OCI-LY7 (cell line): ENCODE measurements around the gene NKX1-1. TPM values are rescaled to one million over a fixed set of nuclear protein-coding genes. Genes with fewer than 3 reads are reported as not detected.

Experiments
- BruUV-seq: library from RNA; stranded (reverse); fragments of 400-500 nt; replicated peaks from 2 replicates; lab custom pipeline; 2021; lab: Mats Ljungman, UMichigan
- CTCF ChIA-PET: fragments of 300-600 bp; sonication (Branson Sonifier 250); formaldehyde crosslinking; loops from one replicate; lab custom pipeline; 2022; ENCODE audit warnings: antibody characterized with exemption; ENCODE audit not compliant: unreplicated experiment; lab: Charles Lee
- POLR2A ChIA-PET: fragments of 300-600 bp; sonication (Branson Sonifier 250); formaldehyde crosslinking; loops from one replicate; lab custom pipeline; 2022; ENCODE audit warnings: antibody characterized with exemption; lab: Charles Lee
- DNase-seq: peaks from one replicate; pipeline ENCODE4 v3.0.0-alpha.2; 2015; ENCODE audit warnings: low spot score
- H2AFZ ChIP-seq: fragments of 200-600 bp; sonication (generic), shearing (Covaris generic); 2 replicates; pipeline ENCODE4 v1.6.1; 2014; ENCODE audit warnings: mild to moderate bottlenecking, antibody characterized with exemption, low read length, moderate library complexity
- H3K27ac ChIP-seq: fragments of 200-600 bp; sonication (generic); 2 replicates; pipeline ENCODE4 v1.5.1; 2014; ENCODE audit warnings: mixed run types, low read depth, mild to moderate bottlenecking, moderate library complexity, low read length, inconsistent platforms; ENCODE audit not compliant: poor library complexity, severe bottlenecking
- H3K36me3 ChIP-seq: fragments of 200-600 bp; sonication (generic); 2 replicates; pipeline ENCODE4 v1.6.1; 2014; ENCODE audit warnings: mild to moderate bottlenecking, antibody characterized with exemption, low read length, moderate library complexity, mixed read lengths; ENCODE audit not compliant: insufficient read depth
- H3K4me1 ChIP-seq: fragments of 200-600 bp; sonication (generic); 2 replicates; pipeline ENCODE4 v1.5.1; 2014; ENCODE audit warnings: mild to moderate bottlenecking, low read length; ENCODE audit not compliant: insufficient read depth, poor library complexity, severe bottlenecking
- H3K4me2 ChIP-seq: fragments of 200-600 bp; sonication (generic); 2 replicates; pipeline ENCODE4 v1.6.1; 2014; ENCODE audit warnings: mild to moderate bottlenecking, low read length
- H3K4me3 ChIP-seq: fragments of 200-600 bp; sonication (generic); 2 replicates; pipeline ENCODE4 v1.5.1; 2014; ENCODE audit warnings: mild to moderate bottlenecking, low read depth, low read length; ENCODE audit not compliant: poor library complexity, severe bottlenecking
- H3K79me2 ChIP-seq: fragments of 200-600 bp; sonication (generic); 2 replicates; pipeline ENCODE4 v1.6.1; 2016; ENCODE audit warnings: low read depth, mild to moderate bottlenecking, low read length, moderate library complexity, mixed read lengths; ENCODE audit not compliant: insufficient read depth
- H3K9me2 ChIP-seq: fragments of 200-600 bp; sonication (generic); 2 replicates; pipeline ENCODE4 v1.6.1; 2016; ENCODE audit warnings: mild to moderate bottlenecking, low read length, mixed read lengths; ENCODE audit not compliant: insufficient read depth
- H3K9me3 ChIP-seq: fragments of 200-600 bp; sonication (generic); 2 replicates; pipeline ENCODE4 v1.6.1; 2014; ENCODE audit warnings: mild to moderate bottlenecking, mixed run types, low read length, mixed read lengths
- H4K20me1 ChIP-seq: fragments of 200-600 bp; sonication (generic); 2 replicates; pipeline ENCODE4 v1.6.1; 2014; ENCODE audit warnings: mild to moderate bottlenecking, antibody characterized with exemption, low read length, moderate library complexity, mixed read lengths; ENCODE audit not compliant: insufficient read depth
- CTCF ChIP-seq: fragments of 200-600 bp; sonication (generic); conservative IDR thresholded peaks from 2 replicates; pipeline ENCODE4 v1.5.1; 2014; ENCODE audit warnings: mild to moderate bottlenecking, antibody characterized with exemption, low read length, moderate library complexity, mixed read lengths
- EZH2phosphoT487 ChIP-seq: fragments of 200-600 bp; sonication (generic); IDR thresholded peaks from 2 replicates; pipeline ENCODE4 v1.6.1; 2018; ENCODE audit warnings: low read depth, borderline replicate concordance, mild to moderate bottlenecking, mixed run types, antibody characterized with exemption, low read length, moderate library complexity, mixed read lengths
- intact Hi-C: fragments of 100-400 bp; cut with micrococcal nuclease; formaldehyde crosslinking; loops from one replicate; pipeline ENCODE4 v1.10.0; 2022; ENCODE audit not compliant: unreplicated experiment
- total RNA-seq, 2 experiments: library from RNA; depleted of rRNA in 1 of 2; stranded (reverse); fragments of >200 nt in 1 of 2; shearing (Covaris generic) in 1 of 2; gene quantifications; 2 replicates each; pipeline ENCODE4 v1.2.3, GENCODE V29; 2014 to 2022

NKX1-1 gene
- total RNA-seq, 2 experiments from 2014 or later = not detected

- no TSS peak for BruUV-seq
- CTCF ChIA-PET = no interaction called here
- no peak overlapping the region for H2AFZ ChIP-seq
- H3K9me3 ChIP-seq = no peaks in the 10 kb centered on the region
- no peaks in the 10 kb centered on the region for H3K79me2 ChIP-seq
- no peaks in the 10 kb centered on the region for H3K36me3 ChIP-seq
- no peak for DNase-seq
- POLR2A ChIA-PET = no interaction called here
- H3K27ac ChIP-seq = no peak overlapping the region
- no peaks in the 10 kb centered on the region for H3K9me2 ChIP-seq
- no peak overlapping the region for H3K4me2 ChIP-seq
- no peaks in the 10 kb centered on the region for H3K4me1 ChIP-seq
- TF ChIP-seq EZH2phosphoT487 (no peak), CTCF (no peak)
- H3K4me3 ChIP-seq = no peak overlapping the region
- intact Hi-C loops = no loop called here
- H4K20me1 ChIP-seq = no peaks in the 10 kb centered on the region
Observed at GRCh38 chr4:1449833-1450741, 43.8 kb upstream of the NKX1-1 start.

- ChIA-PET CTCF (no interaction called here), POLR2A (no interaction called here)
- H3K4me1 ChIP-seq = no peaks in the 10 kb centered on the region
Observed at GRCh38 chr4:1449475-1449832, 43.2 kb upstream of the NKX1-1 start.

More at GRCh38 chr4:1449475-1449832, 43.2 kb upstream of the NKX1-1 start:
- Histone ChIP-seq H3K9me2 (no peaks in the 10 kb centered on the region), H3K4me2 (no peak overlapping the region), H2AFZ (no peak overlapping the region), H3K4me3 (no peak overlapping the region), H3K27ac (no peak overlapping the region), H3K79me2 (no peaks in the 10 kb centered on the region), H4K20me1 (no peaks in the 10 kb centered on the region), H3K36me3 (no peaks in the 10 kb centered on the region), H3K9me3 (no peaks in the 10 kb centered on the region)
- DNase-seq = no peak
- no TSS peak for BruUV-seq
- intact Hi-C loops = no loop called here
- TF ChIP-seq EZH2phosphoT487 (no peak), CTCF (no peak)
